OCI-LY3 (cell line): Measurements from ENCODE around the gene ATP8B3.

Experiments
- H2AFZ ChIP-seq: fragments of 200-600, 300-600 bp; shearing (Covaris generic); 2 replicates; pipeline ENCODE4 v1.6.0; 2014; ENCODE audit warnings: antibody characterized with exemption, low read depth, low read length
- H3K27ac ChIP-seq: fragments of 200-600, 300-600 bp; sonication (generic); 2 replicates; pipeline ENCODE4 v1.5.1; 2014; ENCODE audit warnings: mild to moderate bottlenecking, low read length, moderate library complexity, mixed read lengths
- H3K27me3 ChIP-seq: fragments of 200-600, 300-600 bp; sonication (generic); 2 replicates; pipeline ENCODE4 v1.6.1; 2014; ENCODE audit warnings: low read depth, low read length, mixed read lengths
- H3K36me3 ChIP-seq: fragments of 200-600, 300-600 bp; sonication (generic); replicated peaks from 2 replicates; pipeline ENCODE3; 2014; ENCODE audit warnings: low read depth, low read length, mixed read lengths
- H3K4me1 ChIP-seq: fragments of 300-600, 200-600 bp; sonication (generic); 2 replicates; pipeline ENCODE4 v1.6.1; 2014; ENCODE audit warnings: low read length, mixed read lengths
- H3K4me2 ChIP-seq: fragments of 200-600, 300-600 bp; sonication (generic); 2 replicates; pipeline ENCODE4 v1.6.1; 2014; ENCODE audit warnings: low read length, mixed read lengths
- H3K4me3 ChIP-seq: fragments of 300-600, 200-600 bp; sonication (generic); 2 replicates; pipeline ENCODE4 v1.5.1; 2014; ENCODE audit warnings: antibody characterized with exemption, mild to moderate bottlenecking, low read length, moderate library complexity
- H3K79me2 ChIP-seq: fragments of 300-600, 200-600 bp; shearing (Covaris generic); 2 replicates; pipeline ENCODE4 v1.6.1; 2014; ENCODE audit warnings: mild to moderate bottlenecking, low read length, mixed read lengths
- H3K9ac ChIP-seq: fragments of 300-600, 200-600 bp; shearing (Covaris generic); 2 replicates; pipeline ENCODE4 v1.6.0; 2014; ENCODE audit warnings: mild to moderate bottlenecking, low read length, moderate library complexity
- H3K9me3 ChIP-seq: fragments of 200-600, 300-600 bp; shearing (Covaris generic); 2 replicates; pipeline ENCODE4 v1.6.1; 2014; ENCODE audit warnings: low read length, mixed read lengths; ENCODE audit not compliant: insufficient read depth
- H4K20me1 ChIP-seq: fragments of 200-600, 300-600 bp; sonication (generic); 2 replicates; pipeline ENCODE4 v1.6.1; 2016; ENCODE audit warnings: low read length, mixed read lengths; ENCODE audit not compliant: insufficient read depth
- CTCF ChIP-seq: fragments of 200-600, 300-600 bp; sonication (generic); IDR thresholded peaks from 2 replicates; pipeline ENCODE4 v1.5.1; 2014; ENCODE audit warnings: antibody characterized with exemption, low read length, low read depth
- EZH2phosphoT487 ChIP-seq: fragments of 200-600 bp; shearing (Covaris generic); IDR thresholded peaks from 2 replicates; pipeline ENCODE4 v1.6.1; 2018; ENCODE audit warnings: antibody characterized with exemption, mixed run types, low read depth

ATP8B3 gene

GRCh38 chr19:1816530-1817298 lies 4.6 kb upstream of the ATP8B3 start:
- Histone ChIP-seq H3K9ac (no peak overlapping the region), H3K27ac (no peak overlapping the region), H3K4me1 (peaks cover 5% of the 10 kb centered on the region; the same call in 1 of the 2 replicates), H4K20me1 (no peaks in the 10 kb centered on the region), H3K79me2 (no peaks in the 10 kb centered on the region), H3K9me3 (no peaks in the 10 kb centered on the region), H2AFZ (no peak overlapping the region), H3K27me3 (no peaks in the 10 kb centered on the region), H3K4me2 (no peak overlapping the region), H3K36me3 (peaks cover 44% of the 10 kb centered on the region), H3K4me3 (no peak overlapping the region)
- TF ChIP-seq CTCF = no peak
- no peak for TF ChIP-seq EZH2phosphoT487

- H3K4me3 ChIP-seq = no peak overlapping the region
- no peak overlapping the region for H2AFZ ChIP-seq
- no peak overlapping the region for H3K27ac ChIP-seq
- H3K36me3 ChIP-seq = peaks cover 38% of the 10 kb centered on the region
- peaks cover 12% of the 10 kb centered on the region for H3K4me1 ChIP-seq
- TF ChIP-seq EZH2phosphoT487 (no peak), CTCF (no peak)
- no peaks in the 10 kb centered on the region for H4K20me1 ChIP-seq
- H3K4me2 ChIP-seq = no peak overlapping the region
- H3K79me2 ChIP-seq = no peaks in the 10 kb centered on the region
- no peak overlapping the region for H3K9ac ChIP-seq
- H3K27me3 ChIP-seq = 0 out of 2 replicates have a peak, but pooled peaks cover 5% of the 10 kb centered on the region
- H3K9me3 ChIP-seq = no peaks in the 10 kb centered on the region
These were observed 3.8 kb upstream of the ATP8B3 start for GRCh38 chr19:1815605-1816529.

GRCh38 chr19:1814833-1815604 lies 2.9 kb upstream of the ATP8B3 start:
- no peak overlapping the region for H3K4me3 ChIP-seq

More at GRCh38 chr19:1814833-1815604, 2.9 kb upstream of the ATP8B3 start:
- Histone ChIP-seq H3K9me3 (no peaks in the 10 kb centered on the region), H3K9ac (no peak overlapping the region), H3K27me3 (0 out of 2 replicates have a peak, but pooled peaks cover 5% of the 10 kb centered on the region), H4K20me1 (no peaks in the 10 kb centered on the region), H3K4me2 (no peak overlapping the region), H3K27ac (no peak overlapping the region), H3K36me3 (peaks cover 33% of the 10 kb centered on the region), H3K4me1 (peaks cover 12% of the 10 kb centered on the region), H3K79me2 (no peaks in the 10 kb centered on the region), H2AFZ (no peak overlapping the region)
- TF ChIP-seq EZH2phosphoT487 = no peak
- TF ChIP-seq CTCF = no peak
